HG03442 (cell line): ENCODE data around the gene TNNT1.

Source experiments
- ATAC-seq: cut with Tn5 transposase; IDR thresholded peaks from one replicate; pipeline ENCODE4 v1.9.1; 2021; ENCODE audit warnings: mild to moderate bottlenecking, moderate library complexity; ENCODE audit not compliant: unreplicated experiment

The TNNT1 gene

GRCh38 chr19:55091126-55091910 is 57.7 kb downstream of the TNNT1 start:
- no peak for ATAC-seq

- no peak for ATAC-seq
Measured at GRCh38 chr19:55090564-55090963, 58.4 kb downstream of the TNNT1 start.

GRCh38 chr19:55089342-55089944 is 59.6 kb downstream of the TNNT1 start:
- no peak for ATAC-seq

GRCh38 chr19:55088543-55089341 is 60.3 kb downstream of the TNNT1 start:
- ATAC-seq, result no peak

- no peak for ATAC-seq
Measured at GRCh38 chr19:55088021-55088451, 61.0 kb downstream of the TNNT1 start.

- no peak for ATAC-seq
Measured at GRCh38 chr19:55087542-55087901, 61.5 kb downstream of the TNNT1 start.

- no peak for ATAC-seq
Measured at GRCh38 chr19:55086730-55087541, 62.1 kb downstream of the TNNT1 start.

GRCh38 chr19:55085923-55086715 is 62.9 kb downstream of the TNNT1 start:
- no peak for ATAC-seq

GRCh38 chr19:55084416-55084815 is 64.6 kb downstream of the TNNT1 start:
- ATAC-seq, result no peak

GRCh38 chr19:55083004-55083850 is 65.8 kb downstream of the TNNT1 start:
- no peak for ATAC-seq
